SK-N-SH treated with all-trans-retinoic acid at 6 μM for 48 hours (cell line): Measurements from ENCODE around the gene SMPDL3B.

ENCODE experiments used
- ARNTL ChIP-seq: fragments of 450-650 bp; formaldehyde crosslinking; IDR thresholded peaks from 2 replicates; pipeline ENCODE4 v1.5.0; 2020; ENCODE audit warnings: low read depth, mild to moderate bottlenecking, moderate library complexity, borderline replicate concordance
- OSR1 ChIP-seq: fragments of 250-450 bp; sonication (Bioruptor Pico); IDR thresholded peaks from 2 replicates; pipeline ENCODE4 v1.8.0; 2022; ENCODE audit warnings: moderate library complexity, mild to moderate bottlenecking, inconsistent platforms
- RARB ChIP-seq: fragments of 250-450 bp; sonication (Bioruptor Pico); IDR thresholded peaks from 2 replicates; pipeline ENCODE4 v1.8.0; 2021; ENCODE audit warnings: mild to moderate bottlenecking, moderate library complexity
- SNAI2 ChIP-seq: fragments of 250-450 bp; sonication (Bioruptor Pico); IDR thresholded peaks from 2 replicates; pipeline ENCODE4 v1.5.0; 2020; ENCODE audit warnings: mild to moderate bottlenecking, moderate library complexity
- ZFP3 ChIP-seq: fragments of 250-450 bp; sonication (Bioruptor Pico); IDR thresholded peaks from 2 replicates; pipeline ENCODE4 v1.5.0; 2020; ENCODE audit warnings: mild to moderate bottlenecking, moderate library complexity
- ZFP30 ChIP-seq: fragments of 450-650 bp; formaldehyde crosslinking; IDR thresholded peaks from 2 replicates; pipeline ENCODE4 v1.5.0; 2022; ENCODE audit warnings: mild to moderate bottlenecking, moderate library complexity
- ZNF70 ChIP-seq: fragments of 450-650 bp; formaldehyde crosslinking; IDR thresholded peaks from 2 replicates; pipeline ENCODE4 v1.5.0; 2020; ENCODE audit warnings: mild to moderate bottlenecking, moderate library complexity
- TF ChIP-seq, protein P1 (sequence below): fragments of 250-450 bp; sonication (Bioruptor Pico); IDR thresholded peaks from 2 replicates; pipeline ENCODE4 v1.5.1; 2021; ENCODE audit warnings: mild to moderate bottlenecking, moderate library complexity
- TF ChIP-seq, protein P2 (sequence below): fragments of 250-450 bp; sonication (Bioruptor Pico); IDR thresholded peaks from 2 replicates; pipeline ENCODE4 v1.8.0; 2020; ENCODE audit warnings: mild to moderate bottlenecking, moderate library complexity, borderline replicate concordance
- TF ChIP-seq, protein P3 (sequence below): fragments of 250-450 bp; sonication (Bioruptor Pico); IDR thresholded peaks from 2 replicates; pipeline ENCODE4 v1.5.1; 2020; ENCODE audit warnings: low read depth, mild to moderate bottlenecking, moderate library complexity
- TF ChIP-seq, protein P4 (sequence below): fragments of 250-450 bp; sonication (Bioruptor Pico); IDR thresholded peaks from 2 replicates; pipeline ENCODE4 v1.5.0; 2020; ENCODE audit warnings: mild to moderate bottlenecking, moderate library complexity
- TF ChIP-seq, protein P5 (sequence below): fragments of 250-450 bp; sonication (Bioruptor Pico); IDR thresholded peaks from 2 replicates; pipeline ENCODE4 v1.8.0; 2021; ENCODE audit warnings: low read depth, mild to moderate bottlenecking, moderate library complexity, borderline replicate concordance

DNA sequence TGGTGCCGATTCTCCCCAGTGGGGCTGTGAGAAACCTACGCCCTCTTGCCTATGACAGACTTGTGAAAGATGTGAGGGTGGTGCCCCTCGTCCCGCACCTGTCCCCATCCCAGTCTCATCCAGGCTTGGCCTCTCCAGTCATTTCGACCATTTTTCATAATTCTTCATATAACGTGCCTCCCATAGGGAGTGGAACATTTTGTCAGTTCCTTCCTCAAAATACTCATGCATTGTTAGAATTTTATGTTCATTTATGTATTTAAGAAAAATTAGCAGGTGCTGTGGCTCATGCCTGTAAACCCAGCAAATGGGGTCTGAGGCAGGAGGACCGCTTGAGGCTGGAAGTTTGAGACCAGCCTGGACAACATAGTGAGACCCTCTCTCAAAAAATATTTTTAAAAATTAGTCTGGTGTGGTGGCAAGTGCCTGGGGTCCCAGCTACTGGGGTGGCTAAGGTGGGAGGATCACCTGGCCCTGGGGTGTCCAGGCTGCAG, 19.7 kb upstream of the SMPDL3B start:
- TF ChIP-seq, protein P1, sequence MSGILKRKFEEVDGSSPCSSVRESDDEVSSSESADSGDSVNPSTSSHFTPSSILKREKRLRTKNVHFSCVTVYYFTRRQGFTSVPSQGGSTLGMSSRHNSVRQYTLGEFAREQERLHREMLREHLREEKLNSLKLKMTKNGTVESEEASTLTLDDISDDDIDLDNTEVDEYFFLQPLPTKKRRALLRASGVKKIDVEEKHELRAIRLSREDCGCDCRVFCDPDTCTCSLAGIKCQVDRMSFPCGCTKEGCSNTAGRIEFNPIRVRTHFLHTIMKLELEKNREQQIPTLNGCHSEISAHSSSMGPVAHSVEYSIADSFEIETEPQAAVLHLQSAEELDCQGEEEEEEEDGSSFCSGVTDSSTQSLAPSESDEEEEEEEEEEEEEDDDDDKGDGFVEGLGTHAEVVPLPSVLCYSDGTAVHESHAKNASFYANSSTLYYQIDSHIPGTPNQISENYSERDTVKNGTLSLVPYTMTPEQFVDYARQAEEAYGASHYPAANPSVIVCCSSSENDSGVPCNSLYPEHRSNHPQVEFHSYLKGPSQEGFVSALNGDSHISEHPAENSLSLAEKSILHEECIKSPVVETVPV (CRISPR knock-in tag), result no peak
- TF ChIP-seq ZFP3 (CRISPR knock-in tag) (no peak), SNAI2 (CRISPR knock-in tag) (no peak), ARNTL (no peak), RARB (CRISPR knock-in tag) (no peak), OSR1 (no peak), ZFP30 (CRISPR knock-in tag) (no peak), ZNF70 (no peak)
- TF ChIP-seq, protein P2, sequence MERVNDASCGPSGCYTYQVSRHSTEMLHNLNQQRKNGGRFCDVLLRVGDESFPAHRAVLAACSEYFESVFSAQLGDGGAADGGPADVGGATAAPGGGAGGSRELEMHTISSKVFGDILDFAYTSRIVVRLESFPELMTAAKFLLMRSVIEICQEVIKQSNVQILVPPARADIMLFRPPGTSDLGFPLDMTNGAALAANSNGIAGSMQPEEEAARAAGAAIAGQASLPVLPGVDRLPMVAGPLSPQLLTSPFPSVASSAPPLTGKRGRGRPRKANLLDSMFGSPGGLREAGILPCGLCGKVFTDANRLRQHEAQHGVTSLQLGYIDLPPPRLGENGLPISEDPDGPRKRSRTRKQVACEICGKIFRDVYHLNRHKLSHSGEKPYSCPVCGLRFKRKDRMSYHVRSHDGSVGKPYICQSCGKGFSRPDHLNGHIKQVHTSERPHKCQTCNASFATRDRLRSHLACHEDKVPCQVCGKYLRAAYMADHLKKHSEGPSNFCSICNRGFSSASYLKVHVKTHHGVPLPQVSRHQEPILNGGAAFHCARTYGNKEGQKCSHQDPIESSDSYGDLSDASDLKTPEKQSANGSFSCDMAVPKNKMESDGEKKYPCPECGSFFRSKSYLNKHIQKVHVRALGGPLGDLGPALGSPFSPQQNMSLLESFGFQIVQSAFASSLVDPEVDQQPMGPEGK (CRISPR knock-in tag), result no peak
- TF ChIP-seq, protein P3, sequence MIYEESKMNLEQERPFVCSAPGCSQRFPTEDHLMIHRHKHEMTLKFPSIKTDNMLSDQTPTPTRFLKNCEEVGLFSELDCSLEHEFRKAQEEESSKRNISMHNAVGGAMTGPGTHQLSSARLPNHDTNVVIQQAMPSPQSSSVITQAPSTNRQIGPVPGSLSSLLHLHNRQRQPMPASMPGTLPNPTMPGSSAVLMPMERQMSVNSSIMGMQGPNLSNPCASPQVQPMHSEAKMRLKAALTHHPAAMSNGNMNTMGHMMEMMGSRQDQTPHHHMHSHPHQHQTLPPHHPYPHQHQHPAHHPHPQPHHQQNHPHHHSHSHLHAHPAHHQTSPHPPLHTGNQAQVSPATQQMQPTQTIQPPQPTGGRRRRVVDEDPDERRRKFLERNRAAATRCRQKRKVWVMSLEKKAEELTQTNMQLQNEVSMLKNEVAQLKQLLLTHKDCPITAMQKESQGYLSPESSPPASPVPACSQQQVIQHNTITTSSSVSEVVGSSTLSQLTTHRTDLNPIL (CRISPR knock-in tag), result no peak
- TF ChIP-seq, protein P4, sequence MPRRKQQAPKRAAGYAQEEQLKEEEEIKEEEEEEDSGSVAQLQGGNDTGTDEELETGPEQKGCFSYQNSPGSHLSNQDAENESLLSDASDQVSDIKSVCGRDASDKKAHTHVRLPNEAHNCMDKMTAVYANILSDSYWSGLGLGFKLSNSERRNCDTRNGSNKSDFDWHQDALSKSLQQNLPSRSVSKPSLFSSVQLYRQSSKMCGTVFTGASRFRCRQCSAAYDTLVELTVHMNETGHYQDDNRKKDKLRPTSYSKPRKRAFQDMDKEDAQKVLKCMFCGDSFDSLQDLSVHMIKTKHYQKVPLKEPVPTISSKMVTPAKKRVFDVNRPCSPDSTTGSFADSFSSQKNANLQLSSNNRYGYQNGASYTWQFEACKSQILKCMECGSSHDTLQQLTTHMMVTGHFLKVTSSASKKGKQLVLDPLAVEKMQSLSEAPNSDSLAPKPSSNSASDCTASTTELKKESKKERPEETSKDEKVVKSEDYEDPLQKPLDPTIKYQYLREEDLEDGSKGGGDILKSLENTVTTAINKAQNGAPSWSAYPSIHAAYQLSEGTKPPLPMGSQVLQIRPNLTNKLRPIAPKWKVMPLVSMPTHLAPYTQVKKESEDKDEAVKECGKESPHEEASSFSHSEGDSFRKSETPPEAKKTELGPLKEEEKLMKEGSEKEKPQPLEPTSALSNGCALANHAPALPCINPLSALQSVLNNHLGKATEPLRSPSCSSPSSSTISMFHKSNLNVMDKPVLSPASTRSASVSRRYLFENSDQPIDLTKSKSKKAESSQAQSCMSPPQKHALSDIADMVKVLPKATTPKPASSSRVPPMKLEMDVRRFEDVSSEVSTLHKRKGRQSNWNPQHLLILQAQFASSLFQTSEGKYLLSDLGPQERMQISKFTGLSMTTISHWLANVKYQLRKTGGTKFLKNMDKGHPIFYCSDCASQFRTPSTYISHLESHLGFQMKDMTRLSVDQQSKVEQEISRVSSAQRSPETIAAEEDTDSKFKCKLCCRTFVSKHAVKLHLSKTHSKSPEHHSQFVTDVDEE, result no peak
- TF ChIP-seq, protein P5, sequence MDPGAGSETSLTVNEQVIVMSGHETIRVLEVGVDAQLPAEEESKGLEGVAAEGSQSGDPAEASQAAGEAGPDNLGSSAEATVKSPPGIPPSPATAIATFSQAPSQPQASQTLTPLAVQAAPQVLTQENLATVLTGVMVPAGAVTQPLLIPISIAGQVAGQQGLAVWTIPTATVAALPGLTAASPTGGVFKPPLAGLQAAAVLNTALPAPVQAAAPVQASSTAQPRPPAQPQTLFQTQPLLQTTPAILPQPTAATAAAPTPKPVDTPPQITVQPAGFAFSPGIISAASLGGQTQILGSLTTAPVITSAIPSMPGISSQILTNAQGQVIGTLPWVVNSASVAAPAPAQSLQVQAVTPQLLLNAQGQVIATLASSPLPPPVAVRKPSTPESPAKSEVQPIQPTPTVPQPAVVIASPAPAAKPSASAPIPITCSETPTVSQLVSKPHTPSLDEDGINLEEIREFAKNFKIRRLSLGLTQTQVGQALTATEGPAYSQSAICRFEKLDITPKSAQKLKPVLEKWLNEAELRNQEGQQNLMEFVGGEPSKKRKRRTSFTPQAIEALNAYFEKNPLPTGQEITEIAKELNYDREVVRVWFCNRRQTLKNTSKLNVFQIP (CRISPR knock-in tag), result no peak
